DND-41 (cell line): ENCODE measurements around the gene GPC5.

Source experiments
- ATAC-seq: fragments of 200-7000 bp; cut with Tn5 transposase; 3 replicates; pipeline ENCODE4 v1.9.1; 2021; ENCODE audit warnings: low read depth; ENCODE audit not compliant: insufficient read depth
- DNase-seq: peaks from one replicate; pipeline ENCODE4 v3.0.0-alpha.2; 2020
- H2AFZ ChIP-seq: 2 replicates; pipeline ENCODE4 v1.6.0; 2012; ENCODE audit warnings: low read depth, low read length
- H3K27ac ChIP-seq: 2 replicates; pipeline ENCODE4 v1.5.1; 2012; ENCODE audit warnings: low read length, inconsistent platforms
- H3K27me3 ChIP-seq: fragments of 200-600 bp; sonication (generic); 2 replicates; pipeline ENCODE4 v1.6.0; 2012; ENCODE audit warnings: low read length, mild to moderate bottlenecking, inconsistent platforms; ENCODE audit not compliant: insufficient read depth, poor library complexity
- H3K36me3 ChIP-seq: 2 replicates; pipeline ENCODE4 v1.5.1; 2012; ENCODE audit warnings: low read length, inconsistent platforms; ENCODE audit not compliant: insufficient read depth
- H3K4me1 ChIP-seq: 2 replicates; pipeline ENCODE4 v1.5.1; 2012; ENCODE audit warnings: mild to moderate bottlenecking, low read length; ENCODE audit not compliant: insufficient read depth
- H3K4me2 ChIP-seq: 2 replicates; pipeline ENCODE4 v1.6.0; 2012; ENCODE audit warnings: mild to moderate bottlenecking, moderate library complexity, low read length, inconsistent platforms; ENCODE audit not compliant: insufficient read depth
- H3K4me3 ChIP-seq, 2 experiments: fragments of 200-600 bp in 1 of 2; shearing (Covaris generic) in 1 of 2; 2 replicates each; pipeline ENCODE4 v1.5.1; 2012 to 2016; ENCODE audit warnings: inconsistent platforms in 2 of 2, low read length in 2 of 2, mild to moderate bottlenecking in 2 of 2, low read depth in 1 of 2, moderate library complexity in 1 of 2
- H3K79me2 ChIP-seq: 2 replicates; pipeline ENCODE4 v1.6.0; 2012; ENCODE audit warnings: low read length, inconsistent platforms; ENCODE audit not compliant: insufficient read depth
- H3K9ac ChIP-seq: 2 replicates; pipeline ENCODE4 v1.6.0; 2012; ENCODE audit warnings: low read depth, mild to moderate bottlenecking, inconsistent platforms, low read length, moderate library complexity
- H3K9me3 ChIP-seq: 2 replicates; pipeline ENCODE4 v1.5.1; 2012; ENCODE audit warnings: low read length, moderate library complexity, mild to moderate bottlenecking, inconsistent platforms; ENCODE audit not compliant: insufficient read depth, severe bottlenecking
- H4K20me1 ChIP-seq: 2 replicates; pipeline ENCODE4 v1.6.0; 2012; ENCODE audit warnings: low read length; ENCODE audit not compliant: insufficient read depth
- EZH2 ChIP-seq: IDR thresholded peaks from 3 replicates; pipeline ENCODE4 v1.6.1; 2012; ENCODE audit warnings: borderline replicate concordance, low read depth, mild to moderate bottlenecking, moderate library complexity, low read length, inconsistent platforms; ENCODE audit not compliant: severe bottlenecking
- TF ChIP-seq, protein P1 (sequence below): IDR thresholded peaks from 2 replicates; pipeline ENCODE4 v1.5.1; 2012; ENCODE audit warnings: borderline replicate concordance, low read length, moderate library complexity, mild to moderate bottlenecking; ENCODE audit not compliant: poor library complexity, severe bottlenecking; ENCODE audit errors: extremely low read depth

Gene GPC5

DNA sequence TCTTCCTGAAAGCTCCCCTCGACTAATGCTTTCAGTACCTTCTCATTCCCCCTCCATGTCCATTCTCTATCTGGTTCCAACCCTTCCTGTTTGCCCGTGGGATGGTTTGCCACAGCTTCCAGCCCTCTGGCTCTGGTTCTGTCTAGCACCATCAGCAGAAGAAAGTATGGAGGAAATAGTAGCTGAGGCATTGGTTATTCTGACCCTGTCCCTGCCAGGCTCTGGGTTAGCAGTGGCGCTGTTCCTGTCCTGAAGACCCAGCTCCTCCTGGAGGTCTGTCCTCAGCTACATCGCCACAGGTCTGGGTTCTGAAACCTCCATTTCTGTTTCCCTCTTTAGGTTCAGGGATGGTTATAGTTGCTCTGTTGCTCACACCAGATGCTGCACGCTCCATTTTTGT lies 1223.6 kb downstream of the GPC5 start:
- TF ChIP-seq, protein P1, sequence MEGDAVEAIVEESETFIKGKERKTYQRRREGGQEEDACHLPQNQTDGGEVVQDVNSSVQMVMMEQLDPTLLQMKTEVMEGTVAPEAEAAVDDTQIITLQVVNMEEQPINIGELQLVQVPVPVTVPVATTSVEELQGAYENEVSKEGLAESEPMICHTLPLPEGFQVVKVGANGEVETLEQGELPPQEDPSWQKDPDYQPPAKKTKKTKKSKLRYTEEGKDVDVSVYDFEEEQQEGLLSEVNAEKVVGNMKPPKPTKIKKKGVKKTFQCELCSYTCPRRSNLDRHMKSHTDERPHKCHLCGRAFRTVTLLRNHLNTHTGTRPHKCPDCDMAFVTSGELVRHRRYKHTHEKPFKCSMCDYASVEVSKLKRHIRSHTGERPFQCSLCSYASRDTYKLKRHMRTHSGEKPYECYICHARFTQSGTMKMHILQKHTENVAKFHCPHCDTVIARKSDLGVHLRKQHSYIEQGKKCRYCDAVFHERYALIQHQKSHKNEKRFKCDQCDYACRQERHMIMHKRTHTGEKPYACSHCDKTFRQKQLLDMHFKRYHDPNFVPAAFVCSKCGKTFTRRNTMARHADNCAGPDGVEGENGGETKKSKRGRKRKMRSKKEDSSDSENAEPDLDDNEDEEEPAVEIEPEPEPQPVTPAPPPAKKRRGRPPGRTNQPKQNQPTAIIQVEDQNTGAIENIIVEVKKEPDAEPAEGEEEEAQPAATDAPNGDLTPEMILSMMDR, result no peak
- TF ChIP-seq EZH2, result no peak
- no peak for DNase-seq
- H3K27ac ChIP-seq, result no peak overlapping the region
- H3K4me2 ChIP-seq, result no peak overlapping the region
- H4K20me1 ChIP-seq, result no peaks in the 10 kb centered on the region
- H3K9me3 ChIP-seq, result no peaks in the 10 kb centered on the region
- no peak overlapping the region for H2AFZ ChIP-seq
- H3K4me3 ChIP-seq, result no peak overlapping the region
- H3K9ac ChIP-seq, result no peak overlapping the region
- H3K4me1 ChIP-seq, result no peaks in the 10 kb centered on the region
- no peaks in the 10 kb centered on the region for H3K27me3 ChIP-seq
- no peaks in the 10 kb centered on the region for H3K79me2 ChIP-seq
- ATAC-seq, result no peak
- H3K36me3 ChIP-seq, result no peaks in the 10 kb centered on the region

DNA sequence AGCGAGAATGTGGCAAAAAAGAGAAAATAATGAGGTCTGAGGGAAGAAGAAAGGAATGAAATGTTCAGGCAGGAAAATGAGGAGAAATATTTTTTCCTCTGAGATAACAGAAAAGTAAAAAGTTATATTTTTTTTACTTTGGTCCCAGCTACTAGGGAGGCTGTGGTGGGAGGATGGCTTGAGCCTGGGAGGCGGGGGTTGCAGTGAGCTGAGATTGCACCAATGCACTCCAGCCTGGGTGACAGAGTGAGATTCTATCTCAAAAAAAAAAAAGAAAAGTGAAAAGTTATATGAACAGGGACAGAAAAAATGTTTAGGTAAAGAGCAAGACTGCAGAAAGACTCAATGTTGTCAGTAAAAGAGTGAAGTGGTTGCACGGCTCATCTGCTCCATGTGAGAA lies 1224.5 kb downstream of the GPC5 start:
- Histone ChIP-seq H4K20me1 (no peaks in the 10 kb centered on the region), H3K4me3 (no peak overlapping the region), H3K4me2 (no peak overlapping the region), H3K4me1 (no peaks in the 10 kb centered on the region), H3K9ac (no peak overlapping the region), H3K79me2 (no peaks in the 10 kb centered on the region), H3K36me3 (no peaks in the 10 kb centered on the region), H3K27me3 (no peaks in the 10 kb centered on the region), H2AFZ (no peak overlapping the region), H3K9me3 (no peaks in the 10 kb centered on the region), H3K27ac (no peak overlapping the region)
- ATAC-seq, result no peak
- DNase-seq, result no peak
- TF ChIP-seq EZH2, result no peak
- TF ChIP-seq, protein P1, result no peak

DNA sequence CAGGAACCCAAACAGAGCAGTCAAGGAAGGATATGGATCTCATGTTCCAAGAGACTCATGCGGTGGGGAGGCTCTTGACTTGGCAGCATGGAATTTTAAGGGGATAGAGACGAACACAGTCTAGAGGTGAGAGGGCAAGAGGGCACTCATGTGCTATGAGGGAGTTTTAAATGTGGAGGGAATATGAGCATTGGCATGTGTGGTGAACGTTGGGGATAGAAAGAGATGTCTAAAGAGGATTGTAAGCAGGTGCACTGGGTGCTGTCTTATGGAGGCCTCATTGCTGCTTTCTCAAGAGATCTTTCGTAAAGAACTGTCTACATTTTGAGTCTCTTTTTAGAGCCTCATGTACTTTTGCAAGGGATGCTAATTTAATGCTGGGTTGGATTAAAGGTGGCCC lies 1227.9 kb downstream of the GPC5 start:
- H3K79me2 ChIP-seq, result no peaks in the 10 kb centered on the region
- no peak for DNase-seq
- no peaks in the 10 kb centered on the region for H3K36me3 ChIP-seq
- H3K27ac ChIP-seq, result no peak overlapping the region
- no peak for TF ChIP-seq EZH2
- TF ChIP-seq, protein P1, result no peak
- no peak overlapping the region for H3K9ac ChIP-seq
- no peak for ATAC-seq
- no peaks in the 10 kb centered on the region for H3K9me3 ChIP-seq
- H3K4me2 ChIP-seq, result no peak overlapping the region
- no peak overlapping the region for H3K4me3 ChIP-seq
- no peaks in the 10 kb centered on the region for H3K4me1 ChIP-seq
- no peak overlapping the region for H2AFZ ChIP-seq
- H4K20me1 ChIP-seq, result no peaks in the 10 kb centered on the region
- H3K27me3 ChIP-seq, result no peaks in the 10 kb centered on the region

DNA sequence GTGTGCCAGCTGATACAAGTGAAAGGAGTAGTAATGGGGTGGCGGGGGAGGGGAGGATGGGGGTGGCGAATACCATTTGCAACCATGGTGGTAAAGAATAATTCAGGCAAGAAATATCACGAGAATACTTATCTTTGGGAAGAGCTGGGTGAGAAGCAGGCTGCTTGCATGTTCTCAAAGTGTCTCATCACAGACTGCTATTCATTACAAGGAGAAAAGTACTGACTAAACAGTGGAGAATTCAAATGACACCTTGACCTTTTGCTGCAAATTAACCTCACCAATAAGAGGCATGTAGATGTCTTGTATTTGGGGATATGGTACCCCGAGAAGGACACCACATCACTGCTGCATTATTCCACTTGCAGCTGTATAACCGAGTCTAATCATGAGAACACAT lies 1242.5 kb downstream of the GPC5 start:
- no peak overlapping the region for H3K9ac ChIP-seq
- H2AFZ ChIP-seq, result no peak overlapping the region
- no peaks in the 10 kb centered on the region for H3K4me1 ChIP-seq
- no peaks in the 10 kb centered on the region for H3K79me2 ChIP-seq
- H3K36me3 ChIP-seq, result no peaks in the 10 kb centered on the region
- H4K20me1 ChIP-seq, result no peaks in the 10 kb centered on the region
- H3K27me3 ChIP-seq, result no peaks in the 10 kb centered on the region
- DNase-seq (no peak), ATAC-seq (no peak)
- H3K9me3 ChIP-seq, result no peaks in the 10 kb centered on the region
- no peak overlapping the region for H3K4me2 ChIP-seq
- TF ChIP-seq EZH2, result no peak
- TF ChIP-seq, protein P1, result no peak
- H3K27ac ChIP-seq, result no peak overlapping the region
- no peak overlapping the region for H3K4me3 ChIP-seq
